GM19193 (cell line): ENCODE measurements around the gene ACP6.

Source experiments
- POLR2A ChIP-seq: IDR thresholded peaks from 4 replicates; pipeline ENCODE4 v1.6.1; 2011; ENCODE audit not compliant: insufficient read depth, insufficient read length; ENCODE audit errors: extremely low read depth

ACP6 gene

GRCh38 chr1:147628441-147628840 is 41.9 kb downstream of the ACP6 start:
- TF ChIP-seq POLR2A: no peak

GRCh38 chr1:147627435-147628110 is 42.8 kb downstream of the ACP6 start:
- no peak for TF ChIP-seq POLR2A

GRCh38 chr1:147626739-147627138 is 43.6 kb downstream of the ACP6 start:
- no peak for TF ChIP-seq POLR2A

GRCh38 chr1:147626291-147626690 is 44.0 kb downstream of the ACP6 start:
- TF ChIP-seq POLR2A: no peak

- no peak for TF ChIP-seq POLR2A
Measured at GRCh38 chr1:147625362-147625995, 44.8 kb downstream of the ACP6 start.

- no peak for TF ChIP-seq POLR2A
Measured at GRCh38 chr1:147624529-147624928, 45.8 kb downstream of the ACP6 start.

GRCh38 chr1:147624011-147624410 is 46.3 kb downstream of the ACP6 start:
- no peak for TF ChIP-seq POLR2A

GRCh38 chr1:147622731-147623130 is 47.6 kb downstream of the ACP6 start:
- TF ChIP-seq POLR2A: no peak

GRCh38 chr1:147620543-147620942 is 49.8 kb downstream of the ACP6 start:
- TF ChIP-seq POLR2A: no peak

- TF ChIP-seq POLR2A: no peak
Measured at GRCh38 chr1:147619741-147620140, 50.6 kb downstream of the ACP6 start.

- no peak for TF ChIP-seq POLR2A
Measured at GRCh38 chr1:147618771-147619170, 51.6 kb downstream of the ACP6 start.

- TF ChIP-seq POLR2A: no peak
Measured at GRCh38 chr1:147618077-147618569, 52.2 kb downstream of the ACP6 start.

- no peak for TF ChIP-seq POLR2A
Measured at GRCh38 chr1:147613506-147613905, 56.8 kb downstream of the ACP6 start.

- TF ChIP-seq POLR2A: no peak
Measured at GRCh38 chr1:147612366-147612765, 58.0 kb downstream of the ACP6 start.

- no peak for TF ChIP-seq POLR2A
Measured at GRCh38 chr1:147611586-147611985, 58.7 kb downstream of the ACP6 start.

- no peak for TF ChIP-seq POLR2A
Measured at GRCh38 chr1:147611021-147611426, 59.3 kb downstream of the ACP6 start.

GRCh38 chr1:147609358-147609757 is 61.0 kb downstream of the ACP6 start:
- TF ChIP-seq POLR2A: no peak

- TF ChIP-seq POLR2A: no peak
Measured at GRCh38 chr1:147608596-147608995, 61.7 kb downstream of the ACP6 start.
